B cell (primary cell): ENCODE measurements around the gene ABCA4. TPM values are rescaled to one million over a fixed set of nuclear protein-coding genes. Genes with fewer than 3 reads are reported as not detected.

Experiments
- ATAC-seq: fragments of 200-7000 bp; cut with Tn5 transposase; one replicate; pipeline ENCODE4 v1.10.0; 2021; ENCODE audit warnings: low read depth, mild to moderate bottlenecking, moderate number of reproducible peaks, moderate library complexity
- CTCF ChIA-PET: fragments of 350-600 bp; sonication (Branson Sonifier 250); formaldehyde crosslinking; loops from one replicate; lab custom pipeline; 2021; ENCODE audit warnings: antibody characterized with exemption, inconsistent platforms; lab: Charles Lee
- POLR2A ChIA-PET: fragments of 350-600 bp; sonication (Branson Sonifier 250); formaldehyde crosslinking; loops from one replicate; lab custom pipeline; 2021; ENCODE audit warnings: antibody characterized with exemption; lab: Charles Lee
- DNase-seq: peaks from one replicate; pipeline ENCODE4 v3.0.0; 2013
- H2AFZ ChIP-seq: 2 replicates; pipeline ENCODE4 v1.6.1; 2012; ENCODE audit warnings: mild to moderate bottlenecking, low read depth, low read length; ENCODE audit not compliant: insufficient read depth, poor library complexity, severe bottlenecking
- H3K27ac ChIP-seq, 2 donors: 1 replicate in 1 of 2; 2 replicates in 1 of 2; pipeline ENCODE4 v1.5.1; 2012 to 2013; ENCODE audit warnings: low read length in 2 of 2, mild to moderate bottlenecking in 2 of 2, moderate library complexity in 1 of 2
- H3K27me3 ChIP-seq, 4 experiments: fragments of 200-600 bp in 1 of 4; sonication (generic) in 1 of 4; replicated peaks in 1 of 4; 1 replicate in 2 of 4; 2 replicates in 2 of 4; pipeline versions ENCODE4 v1.6.1 to v1.7.0; 2013 to 2016; ENCODE audit warnings: low read length in 3 of 4, mild to moderate bottlenecking in 2 of 4, mixed read lengths in 1 of 4, moderate library complexity in 1 of 4; ENCODE audit not compliant: insufficient read depth in 4 of 4, control insufficient read depth in 3 of 4; ENCODE audit errors: control extremely low read depth in 1 of 4
- H3K36me3 ChIP-seq, 2 experiments: replicated peaks in 1 of 2; 1 replicate in 1 of 2; 2 replicates in 1 of 2; pipeline versions ENCODE4 v1.6.1 to v1.7.1; 2013; ENCODE audit warnings: low read length in 1 of 2; ENCODE audit not compliant: insufficient read depth in 2 of 2, control insufficient read depth in 1 of 2; ENCODE audit errors: control extremely low read depth in 1 of 2, extremely low read depth in 1 of 2
- H3K4me1 ChIP-seq, 2 donors: fragments of 200-600 bp in 1 of 2; sonication (generic) in 1 of 2; 1 replicate in 1 of 2; 2 replicates in 1 of 2; pipeline versions ENCODE4 v1.5.1 to v1.6.1; 2013 to 2017; ENCODE audit warnings: low read length in 2 of 2; ENCODE audit not compliant: control insufficient read depth in 2 of 2, insufficient read depth in 2 of 2
- H3K4me2 ChIP-seq: replicated peaks from 2 replicates; pipeline ENCODE3; 2012; ENCODE audit warnings: mild to moderate bottlenecking, low read depth, low read length; ENCODE audit not compliant: poor library complexity, severe bottlenecking
- H3K4me3 ChIP-seq, 5 experiments: fragments of 200-600 bp in 1 of 5; sonication (generic) in 1 of 5; 1 replicate in 3 of 5; 2 replicates in 2 of 5; pipeline versions ENCODE4 v1.5.1 to v1.7.0; 2011 to 2016; ENCODE audit warnings: low read length in 4 of 5, mild to moderate bottlenecking in 4 of 5, low read depth in 2 of 5, control low read depth in 1 of 5, moderate library complexity in 1 of 5; ENCODE audit not compliant: insufficient read depth in 1 of 5; ENCODE audit errors: control extremely low read depth in 1 of 5, extremely low read depth in 1 of 5
- H3K79me2 ChIP-seq: fragments of 200-600 bp; sonication (generic); one replicate; pipeline ENCODE4 v1.6.0; 2016; ENCODE audit warnings: low read length; ENCODE audit not compliant: control insufficient read depth, insufficient read depth
- H3K9ac ChIP-seq: fragments of 200-600 bp; sonication (generic); 2 replicates; pipeline ENCODE4 v1.6.1; 2017; ENCODE audit warnings: mild to moderate bottlenecking, low read length, moderate library complexity
- H3K9me3 ChIP-seq, 3 donors: one replicate each; pipeline versions ENCODE4 v1.6.1 to v1.7.1; 2013; ENCODE audit warnings: low read length in 2 of 3; ENCODE audit not compliant: control insufficient read depth in 2 of 3, insufficient read depth in 1 of 3; ENCODE audit errors: control extremely low read depth in 1 of 3
- H4K20me1 ChIP-seq: 2 replicates; pipeline ENCODE4 v1.6.0; 2012; ENCODE audit warnings: mild to moderate bottlenecking, low read length; ENCODE audit not compliant: insufficient read depth, control insufficient read depth, poor library complexity, severe bottlenecking
- H3K27ac Mint-ChIP-seq: one replicate; pipeline ENCODE4 v1.8.0; 2021; ENCODE audit warnings: mixed read lengths
- H3K27me3 Mint-ChIP-seq: one replicate; pipeline ENCODE4 v1.8.0; 2021; ENCODE audit warnings: mixed read lengths
- H3K4me1 Mint-ChIP-seq: one replicate; pipeline ENCODE4 v1.8.0; 2021; ENCODE audit warnings: mixed read lengths
- H3K4me3 Mint-ChIP-seq: one replicate; pipeline ENCODE4 v1.8.0; 2021; ENCODE audit warnings: mixed read lengths
- H3K9me3 Mint-ChIP-seq: one replicate; pipeline ENCODE4 v1.8.0; 2022; ENCODE audit warnings: mixed read lengths; ENCODE audit not compliant: insufficient read depth
- CTCF ChIP-seq: fragments of 200-600 bp; IDR thresholded peaks from one replicate; pipeline ENCODE4 v1.8.0; 2022; ENCODE audit warnings: antibody characterized with exemption, mild to moderate bottlenecking
- EZH2 ChIP-seq: IDR thresholded peaks from 2 replicates; pipeline ENCODE4 v1.6.1; 2012; ENCODE audit warnings: borderline replicate concordance, low read depth, mild to moderate bottlenecking, moderate library complexity, low read length; ENCODE audit not compliant: insufficient read depth, poor library complexity, severe bottlenecking
- WGBS: methylation state at CpG from one replicate; pipeline ENCODE4 v1.1.5; 2013; ENCODE audit warnings: missing lambda C conversion rate; ENCODE audit not compliant: insufficient coverage; 5-methylcytosine and 5-hydroxymethylcytosine counted together
- intact Hi-C: fragments of 100-400 bp; cut with micrococcal nuclease; formaldehyde crosslinking; loops from one replicate; pipeline ENCODE4 v1.10.0; 2022
- polyA plus RNA-seq: library from polyadenylated mRNA; depleted of rRNA; stranded (reverse); fragments of >200 nt; gene quantifications from 2 replicates; pipeline ENCODE4 v1.2.3, GENCODE V29; 2012
- total RNA-seq, 2 donors: library from RNA; stranded (reverse); fragments of 120-200 nt in 1 of 2; gene quantifications; 1 replicate in 1 of 2; 2 replicates in 1 of 2; pipeline versions ENCODE4 v1.2.3 to v1.2.4, GENCODE V29; 2013 to 2022

The ABCA4 gene
- total and polyA plus RNA-seq, 2 donors (not counting 1 experiment from before 2014, with no cell fraction given), result not detected

GRCh38 chr1:94104127-94104684, 16.7 kb downstream of the ABCA4 start:
- no peak overlapping the region for H3K27ac ChIP-seq
- Mint-ChIP-seq H3K27ac (no peak overlapping the region), H3K27me3 (peaks cover 48% of the 10 kb centered on the region), H3K9me3 (no peaks in the 10 kb centered on the region), H3K4me1 (no peaks in the 10 kb centered on the region), H3K4me3 (no peak overlapping the region)
- TF ChIP-seq EZH2 (no peak), CTCF (no peak)
- H3K4me2 ChIP-seq, result no peak overlapping the region
- intact Hi-C loops, result no loop called here
- ChIA-PET CTCF (no interaction called here), POLR2A (no interaction called here)
- H3K9ac ChIP-seq, result no peak overlapping the region
- H4K20me1 ChIP-seq, result no peaks in the 10 kb centered on the region
- no peak overlapping the region for H2AFZ ChIP-seq
- ATAC-seq (no peak), DNase-seq (no peak)
- H3K4me1 ChIP-seq, result no peaks in the 10 kb centered on the region
- no peaks in the 10 kb centered on the region for H3K9me3 ChIP-seq
- no peak overlapping the region for H3K4me3 ChIP-seq
- WGBS, result 84% methylated on average over 9 of the region's 9 CpGs
- H3K27me3 ChIP-seq, result peaks cover 0 to 29% (median 11%) of the 10 kb centered on the region in 4 experiments
- H3K79me2 ChIP-seq, result no peaks in the 10 kb centered on the region
- H3K36me3 ChIP-seq, result no peaks in the 10 kb centered on the region

- intact Hi-C loops, result no loop called here
- H3K9me3 Mint-ChIP-seq, result no peaks in the 10 kb centered on the region
- H3K4me1 Mint-ChIP-seq, result no peaks in the 10 kb centered on the region
- POLR2A ChIA-PET, result no interaction called here
- 85% methylated on average over 2 of the region's 4 CpGs for WGBS
- no peak overlapping the region for H3K4me3 ChIP-seq
- no peak for ATAC-seq
- H3K27me3 ChIP-seq, result peaks cover 0 to 28% (median 11%) of the 10 kb centered on the region in 4 experiments
- peaks cover 48% of the 10 kb centered on the region for H3K27me3 Mint-ChIP-seq
- no peak overlapping the region for H3K27ac Mint-ChIP-seq
- H3K4me1 ChIP-seq, result no peaks in the 10 kb centered on the region
- no peak for DNase-seq
- no peaks in the 10 kb centered on the region for H3K9me3 ChIP-seq
- no peak overlapping the region for H3K4me3 Mint-ChIP-seq
- no peak for TF ChIP-seq EZH2
- H2AFZ ChIP-seq, result no peak overlapping the region
- no peaks in the 10 kb centered on the region for H3K36me3 ChIP-seq
- H3K9ac ChIP-seq, result no peak overlapping the region
- no peaks in the 10 kb centered on the region for H4K20me1 ChIP-seq
- H3K27ac ChIP-seq, result no peak overlapping the region
- no peaks in the 10 kb centered on the region for H3K79me2 ChIP-seq
- H3K4me2 ChIP-seq, result no peak overlapping the region
- CTCF ChIA-PET, result no interaction called here
These were observed 17.3 kb downstream of the ABCA4 start for GRCh38 chr1:94103608-94104007.
